Activated gamma-delta T cell (primary cell): ENCODE results near the gene RPRML.
"Not testable (repeated sequence)": the region's sequence is repeated elsewhere in the genome, so short reads cannot be mapped to it uniquely, and the experiment has no call there.

Source experiments
- DNase-seq: peaks from one replicate; lab custom pipeline; 2025; lab: John Stamatoyannopoulos, UW
- total RNA-seq, 2 donors: gene quantifications; one replicate each; lab custom pipeline; 2026; lab: John Stamatoyannopoulos, UW

The RPRML gene
- total RNA-seq, result 0 reads per million in 2 donors

- no peak for DNase-seq
These were observed at the start of gene RPRML for GRCh38 chr17:46979147-46979863. RPRML (minus strand) TSS chr17:46979253; CDS start chr17:46979007, 246 bp downstream.

- not testable (repeated sequence) for DNase-seq
These were observed 37.9 kb upstream of the RPRML start for GRCh38 chr17:47016966-47017365.

- no peak for DNase-seq
These were observed 34.3 kb upstream of the RPRML start for GRCh38 chr17:47013341-47013740.

- no peak for DNase-seq
These were observed 33.4 kb upstream of the RPRML start for GRCh38 chr17:47012457-47012856.

- no peak for DNase-seq
These were observed 30.9 kb upstream of the RPRML start for GRCh38 chr17:47009759-47010594.

GRCh38 chr17:47004906-47005305, 25.9 kb upstream of the RPRML start:
- no peak for DNase-seq

- not testable (repeated sequence) for DNase-seq
These were observed 24.8 kb upstream of the RPRML start for GRCh38 chr17:47003864-47004263.

GRCh38 chr17:46995841-46996571, 17.0 kb upstream of the RPRML start:
- DNase-seq, result no peak

- DNase-seq, result no peak
These were observed 15.9 kb upstream of the RPRML start for GRCh38 chr17:46994993-46995392.

GRCh38 chr17:46991617-46992016, 12.6 kb upstream of the RPRML start:
- DNase-seq, result no peak

- no peak for DNase-seq
These were observed 10.8 kb upstream of the RPRML start for GRCh38 chr17:46989637-46990431.

- DNase-seq, result not testable (repeated sequence)
These were observed 8.9 kb upstream of the RPRML start for GRCh38 chr17:46987927-46988326.

- DNase-seq, result no peak
These were observed 7.3 kb upstream of the RPRML start for GRCh38 chr17:46986366-46986765.

GRCh38 chr17:46984892-46985291, 5.8 kb upstream of the RPRML start:
- DNase-seq, result no peak

GRCh38 chr17:46984341-46984740, 5.3 kb upstream of the RPRML start:
- DNase-seq, result no peak

GRCh38 chr17:46983782-46984181, 4.7 kb upstream of the RPRML start:
- DNase-seq, result no peak

GRCh38 chr17:46982577-46982976, 3.5 kb upstream of the RPRML start:
- no peak for DNase-seq

GRCh38 chr17:46978489-46979146, 435 bp downstream of the RPRML start:
- DNase-seq, result no peak

- no peak for DNase-seq
These were observed 1.1 kb downstream of the RPRML start for GRCh38 chr17:46977750-46978488.

GRCh38 chr17:46977348-46977747, 1.7 kb downstream of the RPRML start:
- DNase-seq, result no peak
